WTC11 (cell line): ENCODE data around the gene ALOX15. TPM values are rescaled to one million over a fixed set of nuclear protein-coding genes. Genes with fewer than 3 reads are reported as not detected.

Experiments used
- ATAC-seq: fragments of 200-7000 bp; cut with Tn5 transposase; 2 replicates; pipeline ENCODE4 v1.10.0; 2021; ENCODE audit warnings: mild to moderate bottlenecking, moderate library complexity
- CTCF ChIA-PET: fragments of 300-600 bp; sonication (Branson Sonifier 250); formaldehyde crosslinking; loops from one replicate; lab custom pipeline; 2021; ENCODE audit warnings: antibody characterized with exemption; lab: Charles Lee
- POLR2A ChIA-PET: fragments of 350-600 bp; sonication (Branson Sonifier 250); formaldehyde crosslinking; loops from one replicate; lab custom pipeline; 2021; ENCODE audit warnings: antibody characterized with exemption; lab: Charles Lee
- DNase-seq: peaks from one replicate; pipeline ENCODE4 v3.0.0; 2021; ENCODE audit warnings: low spot score
- H3K27ac Mint-ChIP-seq: 2 replicates; pipeline ENCODE4 v1.8.0; 2021; ENCODE audit warnings: mixed read lengths
- H3K27me3 Mint-ChIP-seq: 2 replicates; pipeline ENCODE4 v1.8.0; 2021; ENCODE audit warnings: low read depth, mild to moderate bottlenecking, moderate library complexity, mixed read lengths
- H3K36me3 Mint-ChIP-seq: 2 replicates; pipeline ENCODE4 v1.8.0; 2021; ENCODE audit warnings: mixed read lengths
- H3K4me1 Mint-ChIP-seq: 2 replicates; pipeline ENCODE4 v1.8.0; 2022; ENCODE audit warnings: mixed read lengths
- H3K4me3 Mint-ChIP-seq: 2 replicates; pipeline ENCODE4 v1.8.0; 2021; ENCODE audit warnings: mild to moderate bottlenecking, moderate library complexity, mixed read lengths
- H3K9me3 Mint-ChIP-seq: 2 replicates; pipeline ENCODE4 v1.8.0; 2021; ENCODE audit warnings: mixed read lengths
- CBFB ChIP-seq: sonication (generic); formaldehyde crosslinking; IDR thresholded peaks from 2 replicates; pipeline ENCODE4 v1.8.1; 2022; ENCODE audit warnings: mild to moderate bottlenecking, low read depth, missing genetic modification reagents
- ESRRA ChIP-seq: sonication (generic); formaldehyde crosslinking; IDR thresholded peaks from 2 replicates; pipeline ENCODE4 v1.8.1; 2022; ENCODE audit warnings: mild to moderate bottlenecking, missing genetic modification reagents, borderline replicate concordance
- ETV6 ChIP-seq: sonication (generic); formaldehyde crosslinking; IDR thresholded peaks from 2 replicates; pipeline ENCODE4 v1.8.1; 2022; ENCODE audit warnings: mild to moderate bottlenecking, missing genetic modification reagents
- FOXP1 ChIP-seq: sonication (generic); formaldehyde crosslinking; IDR thresholded peaks from 2 replicates; pipeline ENCODE4 v1.8.0; 2022; ENCODE audit warnings: missing genetic modification reagents, mild to moderate bottlenecking, moderate library complexity, borderline replicate concordance
- GABPB1 ChIP-seq: sonication (generic); formaldehyde crosslinking; IDR thresholded peaks from 2 replicates; pipeline ENCODE4 v1.8.1; 2023; ENCODE audit warnings: mild to moderate bottlenecking, missing genetic modification reagents
- IRF2 ChIP-seq: sonication (generic); formaldehyde crosslinking; IDR thresholded peaks from 2 replicates; pipeline ENCODE4 v1.8.0; 2022; ENCODE audit warnings: low read depth, missing genetic modification reagents, borderline replicate concordance
- JUN ChIP-seq: sonication (generic); formaldehyde crosslinking; IDR thresholded peaks from 2 replicates; pipeline ENCODE4 v1.8.0; 2023; ENCODE audit warnings: mild to moderate bottlenecking, missing genetic modification reagents
- KAT7 ChIP-seq: sonication (generic); formaldehyde crosslinking; IDR thresholded peaks from 2 replicates; pipeline ENCODE4 v1.8.1; 2023; ENCODE audit warnings: missing genetic modification reagents, mild to moderate bottlenecking, borderline replicate concordance
- OVOL2 ChIP-seq: fragments of 250-450 bp; sonication (Bioruptor Pico); IDR thresholded peaks from 2 replicates; pipeline ENCODE4 v1.9.0; 2021; ENCODE audit warnings: mild to moderate bottlenecking, borderline replicate concordance
- PRRX2 ChIP-seq: fragments of 250-450 bp; sonication (Bioruptor Pico); IDR thresholded peaks from 2 replicates; pipeline ENCODE4 v1.8.0; 2021; ENCODE audit warnings: mild to moderate bottlenecking
- TP53 ChIP-seq: sonication (generic); formaldehyde crosslinking; IDR thresholded peaks from 2 replicates; pipeline ENCODE4 v1.8.1; 2023; ENCODE audit warnings: mild to moderate bottlenecking, missing genetic modification reagents
- ZNF219 ChIP-seq: sonication (generic); formaldehyde crosslinking; IDR thresholded peaks from 2 replicates; pipeline ENCODE4 v1.8.0; 2023; ENCODE audit warnings: missing genetic modification reagents, mild to moderate bottlenecking, borderline replicate concordance
- ZNF671 ChIP-seq: fragments of 250-450 bp; sonication (Bioruptor Pico); IDR thresholded peaks from 2 replicates; pipeline ENCODE4 v1.8.0; 2021; ENCODE audit warnings: mild to moderate bottlenecking
- total RNA-seq: library from RNA; stranded (reverse); gene quantifications from 3 replicates; pipeline ENCODE4 v1.2.3, GENCODE V29; 2021
- TF ChIP-seq, protein P1 (sequence below): sonication (generic); formaldehyde crosslinking; IDR thresholded peaks from 2 replicates; pipeline ENCODE4 v1.8.1; 2023; ENCODE audit warnings: mild to moderate bottlenecking, missing genetic modification reagents, moderate library complexity
- TF ChIP-seq, protein P2 (sequence below): sonication (generic); formaldehyde crosslinking; IDR thresholded peaks from 2 replicates; pipeline ENCODE4 v1.8.1; 2022; ENCODE audit warnings: missing genetic modification reagents, borderline replicate concordance
- TF ChIP-seq, protein P3 (sequence below): fragments of 250-450 bp; sonication (Bioruptor Pico); IDR thresholded peaks from 2 replicates; pipeline ENCODE4 v1.9.0; 2021; ENCODE audit warnings: mild to moderate bottlenecking, borderline replicate concordance
- TF ChIP-seq, protein P4 (sequence below): sonication (generic); formaldehyde crosslinking; IDR thresholded peaks from 2 replicates; pipeline ENCODE4 v1.8.1; 2023; ENCODE audit warnings: mild to moderate bottlenecking, moderate library complexity, missing genetic modification reagents
- TF ChIP-seq, protein P5 (sequence below): sonication (generic); formaldehyde crosslinking; IDR thresholded peaks from 2 replicates; pipeline ENCODE4 v1.8.1; 2022; ENCODE audit warnings: low read depth, mild to moderate bottlenecking, moderate library complexity, missing genetic modification reagents, borderline replicate concordance
- TF ChIP-seq, protein P6 (sequence below): sonication (generic); formaldehyde crosslinking; conservative IDR thresholded peaks from 2 replicates; pipeline ENCODE4 v1.8.1; 2022; ENCODE audit warnings: mild to moderate bottlenecking, missing genetic modification reagents

ALOX15 gene
- total RNA-seq, 1 experiment from 2014 or later, result 0.50 TPM

DNA sequence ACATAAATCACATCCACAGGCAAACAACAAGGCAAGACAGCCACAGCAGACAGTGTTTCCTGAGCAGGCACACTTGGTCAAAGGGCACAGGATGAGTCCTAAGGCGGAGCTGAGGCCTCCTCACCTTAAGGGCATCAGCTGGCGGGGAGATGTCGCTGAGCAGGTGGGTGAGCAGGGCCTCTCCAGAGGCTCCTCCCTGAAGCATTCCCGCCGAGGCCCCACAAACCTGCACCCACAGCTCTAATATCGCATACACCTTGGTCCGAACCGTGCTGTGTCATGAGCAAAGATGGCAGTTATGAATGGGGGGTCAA lies 33.2 kb upstream of the ALOX15 start (continued):
- TF ChIP-seq FOXP1 (no peak), ZNF219 (CRISPR knock-in tag) (no peak), TP53 (CRISPR knock-in tag) (no peak), GABPB1 (no peak)
- TF ChIP-seq, protein P1, sequence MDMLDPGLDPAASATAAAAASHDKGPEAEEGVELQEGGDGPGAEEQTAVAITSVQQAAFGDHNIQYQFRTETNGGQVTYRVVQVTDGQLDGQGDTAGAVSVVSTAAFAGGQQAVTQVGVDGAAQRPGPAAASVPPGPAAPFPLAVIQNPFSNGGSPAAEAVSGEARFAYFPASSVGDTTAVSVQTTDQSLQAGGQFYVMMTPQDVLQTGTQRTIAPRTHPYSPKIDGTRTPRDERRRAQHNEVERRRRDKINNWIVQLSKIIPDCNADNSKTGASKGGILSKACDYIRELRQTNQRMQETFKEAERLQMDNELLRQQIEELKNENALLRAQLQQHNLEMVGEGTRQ, result no peak

DNA sequence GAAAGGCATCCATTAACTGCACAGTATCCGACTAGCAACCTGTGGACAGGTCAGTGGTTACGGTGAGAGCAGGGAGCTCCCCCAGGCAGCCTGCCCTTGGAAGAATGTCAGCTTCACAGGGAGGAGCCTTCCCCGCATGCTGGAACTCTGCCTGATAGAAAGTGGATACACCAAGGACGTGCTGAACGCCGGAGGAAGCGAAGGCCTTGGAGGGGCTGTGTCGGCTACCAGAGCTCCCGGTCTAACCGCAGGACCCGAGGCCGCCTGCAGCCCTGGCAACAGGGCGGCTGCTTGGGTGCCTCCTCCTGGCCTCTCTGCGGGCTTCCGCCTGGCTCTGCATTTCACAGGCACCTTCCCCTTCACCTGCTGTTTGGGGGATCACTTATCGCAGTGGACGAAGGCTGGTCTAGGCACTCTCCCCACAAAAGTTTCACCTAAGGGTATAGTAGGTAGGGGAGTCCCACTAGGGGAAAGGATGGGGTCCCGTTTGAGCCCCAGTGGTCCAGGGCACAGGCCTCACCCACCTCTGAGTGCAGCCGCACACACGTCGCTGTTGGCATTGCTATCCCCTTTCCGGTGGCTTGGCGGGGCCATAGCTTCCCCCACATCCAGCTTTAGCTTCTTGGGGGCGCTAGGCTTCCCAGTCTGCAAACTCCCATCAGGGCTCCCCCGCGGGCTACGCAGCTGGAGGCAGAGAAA lies 32.7 kb upstream of the ALOX15 start:
- TF ChIP-seq KAT7, result no peak
- no peak for TF ChIP-seq JUN (CRISPR knock-in tag)
- TF ChIP-seq, protein P2, sequence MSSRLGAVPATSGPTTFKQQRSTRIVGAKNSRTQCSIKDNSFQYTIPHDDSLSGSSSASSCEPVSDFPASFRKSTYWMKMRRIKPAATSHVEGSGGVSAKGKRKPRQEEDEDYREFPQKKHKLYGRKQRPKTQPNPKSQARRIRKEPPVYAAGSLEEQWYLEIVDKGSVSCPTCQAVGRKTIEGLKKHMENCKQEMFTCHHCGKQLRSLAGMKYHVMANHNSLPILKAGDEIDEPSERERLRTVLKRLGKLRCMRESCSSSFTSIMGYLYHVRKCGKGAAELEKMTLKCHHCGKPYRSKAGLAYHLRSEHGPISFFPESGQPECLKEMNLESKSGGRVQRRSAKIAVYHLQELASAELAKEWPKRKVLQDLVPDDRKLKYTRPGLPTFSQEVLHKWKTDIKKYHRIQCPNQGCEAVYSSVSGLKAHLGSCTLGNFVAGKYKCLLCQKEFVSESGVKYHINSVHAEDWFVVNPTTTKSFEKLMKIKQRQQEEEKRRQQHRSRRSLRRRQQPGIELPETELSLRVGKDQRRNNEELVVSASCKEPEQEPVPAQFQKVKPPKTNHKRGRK (CRISPR knock-in tag), result no peak
- TF ChIP-seq ESRRA, result no peak
- no peak for TF ChIP-seq ETV6
- TF ChIP-seq, protein P3, sequence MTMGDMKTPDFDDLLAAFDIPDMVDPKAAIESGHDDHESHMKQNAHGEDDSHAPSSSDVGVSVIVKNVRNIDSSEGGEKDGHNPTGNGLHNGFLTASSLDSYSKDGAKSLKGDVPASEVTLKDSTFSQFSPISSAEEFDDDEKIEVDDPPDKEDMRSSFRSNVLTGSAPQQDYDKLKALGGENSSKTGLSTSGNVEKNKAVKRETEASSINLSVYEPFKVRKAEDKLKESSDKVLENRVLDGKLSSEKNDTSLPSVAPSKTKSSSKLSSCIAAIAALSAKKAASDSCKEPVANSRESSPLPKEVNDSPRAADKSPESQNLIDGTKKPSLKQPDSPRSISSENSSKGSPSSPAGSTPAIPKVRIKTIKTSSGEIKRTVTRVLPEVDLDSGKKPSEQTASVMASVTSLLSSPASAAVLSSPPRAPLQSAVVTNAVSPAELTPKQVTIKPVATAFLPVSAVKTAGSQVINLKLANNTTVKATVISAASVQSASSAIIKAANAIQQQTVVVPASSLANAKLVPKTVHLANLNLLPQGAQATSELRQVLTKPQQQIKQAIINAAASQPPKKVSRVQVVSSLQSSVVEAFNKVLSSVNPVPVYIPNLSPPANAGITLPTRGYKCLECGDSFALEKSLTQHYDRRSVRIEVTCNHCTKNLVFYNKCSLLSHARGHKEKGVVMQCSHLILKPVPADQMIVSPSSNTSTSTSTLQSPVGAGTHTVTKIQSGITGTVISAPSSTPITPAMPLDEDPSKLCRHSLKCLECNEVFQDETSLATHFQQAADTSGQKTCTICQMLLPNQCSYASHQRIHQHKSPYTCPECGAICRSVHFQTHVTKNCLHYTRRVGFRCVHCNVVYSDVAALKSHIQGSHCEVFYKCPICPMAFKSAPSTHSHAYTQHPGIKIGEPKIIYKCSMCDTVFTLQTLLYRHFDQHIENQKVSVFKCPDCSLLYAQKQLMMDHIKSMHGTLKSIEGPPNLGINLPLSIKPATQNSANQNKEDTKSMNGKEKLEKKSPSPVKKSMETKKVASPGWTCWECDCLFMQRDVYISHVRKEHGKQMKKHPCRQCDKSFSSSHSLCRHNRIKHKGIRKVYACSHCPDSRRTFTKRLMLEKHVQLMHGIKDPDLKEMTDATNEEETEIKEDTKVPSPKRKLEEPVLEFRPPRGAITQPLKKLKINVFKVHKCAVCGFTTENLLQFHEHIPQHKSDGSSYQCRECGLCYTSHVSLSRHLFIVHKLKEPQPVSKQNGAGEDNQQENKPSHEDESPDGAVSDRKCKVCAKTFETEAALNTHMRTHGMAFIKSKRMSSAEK, result no peak
- TF ChIP-seq, protein P4, sequence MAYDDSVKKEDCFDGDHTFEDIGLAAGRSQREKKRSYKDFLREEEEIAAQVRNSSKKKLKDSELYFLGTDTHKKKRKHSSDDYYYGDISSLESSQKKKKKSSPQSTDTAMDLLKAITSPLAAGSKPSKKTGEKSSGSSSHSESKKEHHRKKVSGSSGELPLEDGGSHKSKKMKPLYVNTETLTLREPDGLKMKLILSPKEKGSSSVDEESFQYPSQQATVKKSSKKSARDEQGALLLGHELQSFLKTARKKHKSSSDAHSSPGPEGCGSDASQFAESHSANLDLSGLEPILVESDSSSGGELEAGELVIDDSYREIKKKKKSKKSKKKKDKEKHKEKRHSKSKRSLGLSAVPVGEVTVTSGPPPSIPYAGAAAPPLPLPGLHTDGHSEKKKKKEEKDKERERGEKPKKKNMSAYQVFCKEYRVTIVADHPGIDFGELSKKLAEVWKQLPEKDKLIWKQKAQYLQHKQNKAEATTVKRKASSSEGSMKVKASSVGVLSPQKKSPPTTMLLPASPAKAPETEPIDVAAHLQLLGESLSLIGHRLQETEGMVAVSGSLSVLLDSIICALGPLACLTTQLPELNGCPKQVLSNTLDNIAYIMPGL (CRISPR knock-in tag), result no peak
- TF ChIP-seq ZNF671 (CRISPR knock-in tag), result no peak
- no peak for TF ChIP-seq OVOL2 (CRISPR knock-in tag)
- TF ChIP-seq, protein P5, sequence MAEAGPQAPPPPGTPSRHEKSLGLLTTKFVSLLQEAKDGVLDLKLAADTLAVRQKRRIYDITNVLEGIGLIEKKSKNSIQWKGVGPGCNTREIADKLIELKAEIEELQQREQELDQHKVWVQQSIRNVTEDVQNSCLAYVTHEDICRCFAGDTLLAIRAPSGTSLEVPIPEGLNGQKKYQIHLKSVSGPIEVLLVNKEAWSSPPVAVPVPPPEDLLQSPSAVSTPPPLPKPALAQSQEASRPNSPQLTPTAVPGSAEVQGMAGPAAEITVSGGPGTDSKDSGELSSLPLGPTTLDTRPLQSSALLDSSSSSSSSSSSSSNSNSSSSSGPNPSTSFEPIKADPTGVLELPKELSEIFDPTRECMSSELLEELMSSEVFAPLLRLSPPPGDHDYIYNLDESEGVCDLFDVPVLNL (CRISPR knock-in tag), result no peak
- TF ChIP-seq IRF2 (CRISPR knock-in tag), result no peak
- no peak for TF ChIP-seq PRRX2 (CRISPR knock-in tag)
- TF ChIP-seq, protein P6, sequence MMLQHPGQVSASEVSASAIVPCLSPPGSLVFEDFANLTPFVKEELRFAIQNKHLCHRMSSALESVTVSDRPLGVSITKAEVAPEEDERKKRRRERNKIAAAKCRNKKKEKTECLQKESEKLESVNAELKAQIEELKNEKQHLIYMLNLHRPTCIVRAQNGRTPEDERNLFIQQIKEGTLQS (CRISPR knock-in tag), result no peak
- no peak for TF ChIP-seq CBFB (CRISPR knock-in tag)
- TF ChIP-seq, all 79 proteins: peak for 0
- Mint-ChIP-seq H3K36me3 (peaks cover 59% of the 10 kb centered on the region), H3K4me3 (no peak overlapping the region), H3K9me3 (no peaks in the 10 kb centered on the region), H3K27me3 (no peaks in the 10 kb centered on the region), H3K27ac (no peak overlapping the region), H3K4me1 (no peaks in the 10 kb centered on the region)
- ATAC-seq (no peak), DNase-seq (no peak)
- ChIA-PET CTCF (interaction anchor here (0.5 kb wide), 1 partner anchor 21 kb away, joined by 4 read pairs; no protein-coding TSS in a partner anchor), POLR2A (no interaction called here)
